ENCODE results near the gene PIANP.
"Not testable (repeated sequence)": the region's sequence is repeated elsewhere in the genome, so short reads cannot be mapped to it uniquely, and the experiment has no call there.

The PIANP gene

DNA sequence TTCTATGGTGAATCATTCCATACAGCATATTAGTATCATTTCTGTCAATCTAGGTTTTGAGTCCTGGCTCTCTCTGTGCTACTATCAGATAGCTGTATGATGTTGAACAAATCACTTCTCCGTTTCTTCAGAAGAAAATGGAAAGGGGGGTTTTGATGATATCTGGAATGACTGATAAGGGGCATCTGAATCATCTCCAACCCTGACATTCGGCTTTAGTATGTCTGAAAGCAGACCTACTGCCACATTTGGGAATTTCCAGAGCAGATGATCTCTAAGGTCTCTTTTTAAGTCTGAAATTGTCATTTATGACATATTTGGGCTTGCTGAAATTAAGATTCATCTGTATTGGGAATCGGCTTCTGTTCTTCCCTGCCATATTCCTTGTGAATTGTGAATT lies 42.2 kb upstream of the PIANP start:
- Histone ChIP-seq H3K4me1 (ENCODE audit: control insufficient read depth, low read depth, low read length) (no peaks in the 10 kb centered on the region), H2BK15ac (replicated peaks; ENCODE audit: low read depth) (no peak overlapping the region), H3K4me2 (ENCODE audit: low read length) (no peak overlapping the region), H3K79me1 (ENCODE audit: low read length) (no peaks in the 10 kb centered on the region), H3K36me3 (ENCODE audit: control insufficient read depth, insufficient read depth, low read length) (peaks cover 10% of the 10 kb centered on the region), H4K8ac (ENCODE audit: low read depth, low read length) (no peak overlapping the region), H3K4me3 (ENCODE audit: low read length) (no peak overlapping the region), H2BK5ac (ENCODE audit: low read length) (no peak overlapping the region), H3K18ac (ENCODE audit: low read length) (no peak overlapping the region), H3K23ac (ENCODE audit: low read length) (no peak overlapping the region), H4K5ac (ENCODE audit: low read length) (no peak overlapping the region), H3K27ac (ENCODE audit: low read depth, low read length) (no peak overlapping the region), H2AK5ac (ENCODE audit: low read length) (no peak overlapping the region), H3K79me2 (ENCODE audit: control insufficient read depth, insufficient read depth, low read length) (no peaks in the 10 kb centered on the region), H2BK120ac (ENCODE audit: low read depth, low read length) (no peak overlapping the region), H3K4ac (ENCODE audit: low read depth, low read length) (no peak overlapping the region), H3K9ac (ENCODE audit: low read length) (no peak overlapping the region), H3K27me3 (ENCODE audit: insufficient read depth, low read length, poor library complexity) (no peaks in the 10 kb centered on the region), H3K56ac (ENCODE audit: low read length) (no peak overlapping the region)
- DNase-seq: no peak
- no CpG with 5 or more reads among the region's 3 CpGs for WGBS (ENCODE audit: extremely low coverage, insufficient coverage, low lambda C conversion rate)

- H3K4me1 ChIP-seq (ENCODE audit: control insufficient read depth, low read depth, low read length); H3K79me1 ChIP-seq (ENCODE audit: low read length); DNase-seq; H3K23ac ChIP-seq (ENCODE audit: low read length); H3K27ac ChIP-seq (ENCODE audit: low read depth, low read length); H3K27me3 ChIP-seq (ENCODE audit: insufficient read depth, low read length, poor library complexity); H4K8ac ChIP-seq (ENCODE audit: low read depth, low read length); H3K4me3 ChIP-seq (ENCODE audit: low read length); H2BK120ac ChIP-seq (ENCODE audit: low read depth, low read length); H2AK5ac ChIP-seq (ENCODE audit: low read length); H3K56ac ChIP-seq (ENCODE audit: low read length); H3K4ac ChIP-seq (ENCODE audit: low read depth, low read length); H3K79me2 ChIP-seq (ENCODE audit: control insufficient read depth, insufficient read depth, low read length); H2BK5ac ChIP-seq (ENCODE audit: low read length); H2BK15ac ChIP-seq (replicated peaks; ENCODE audit: low read depth); H3K18ac ChIP-seq (ENCODE audit: low read length); H3K4me2 ChIP-seq (ENCODE audit: low read length); H3K36me3 ChIP-seq (ENCODE audit: control insufficient read depth, insufficient read depth, low read length); H3K9ac ChIP-seq (ENCODE audit: low read length); H4K5ac ChIP-seq (ENCODE audit: low read length): not testable (repeated sequence)
- WGBS (ENCODE audit: extremely low coverage, insufficient coverage, low lambda C conversion rate): no CpG with 5 or more reads among the region's 12 CpGs
Observed at GRCh38 chr12:6742080-6742479, 41.5 kb upstream of the PIANP start.

- H2BK120ac ChIP-seq (ENCODE audit: low read depth, low read length): no peak overlapping the region
- no peak overlapping the region for H3K56ac ChIP-seq (ENCODE audit: low read length)
- no peaks in the 10 kb centered on the region for H3K79me1 ChIP-seq (ENCODE audit: low read length)
- no peak overlapping the region for H3K27ac ChIP-seq (ENCODE audit: low read depth, low read length)
- no peak overlapping the region for H3K18ac ChIP-seq (ENCODE audit: low read length)
- H2BK5ac ChIP-seq (ENCODE audit: low read length): no peak overlapping the region
- H3K4ac ChIP-seq (ENCODE audit: low read depth, low read length): no peak overlapping the region
- no peak overlapping the region for H4K5ac ChIP-seq (ENCODE audit: low read length)
- H3K4me1 ChIP-seq (ENCODE audit: control insufficient read depth, low read depth, low read length): no peaks in the 10 kb centered on the region
- no peaks in the 10 kb centered on the region for H3K36me3 ChIP-seq (ENCODE audit: control insufficient read depth, insufficient read depth, low read length)
- no peaks in the 10 kb centered on the region for H3K79me2 ChIP-seq (ENCODE audit: control insufficient read depth, insufficient read depth, low read length)
- H3K9ac ChIP-seq (ENCODE audit: low read length): no peak overlapping the region
- no peaks in the 10 kb centered on the region for H3K27me3 ChIP-seq (ENCODE audit: insufficient read depth, low read length, poor library complexity)
- H2BK15ac ChIP-seq (replicated peaks; ENCODE audit: low read depth): no peak overlapping the region
- H4K8ac ChIP-seq (ENCODE audit: low read depth, low read length): no peak overlapping the region
- H3K4me2 ChIP-seq (ENCODE audit: low read length): no peak overlapping the region
- H2AK5ac ChIP-seq (ENCODE audit: low read length): no peak overlapping the region
- H3K23ac ChIP-seq (ENCODE audit: low read length): no peak overlapping the region
- H3K4me3 ChIP-seq (ENCODE audit: low read length): no peak overlapping the region
- WGBS (ENCODE audit: extremely low coverage, insufficient coverage, low lambda C conversion rate): no CpG with 5 or more reads among the region's 5 CpGs
- no peak for DNase-seq
Observed at GRCh38 chr12:6736754-6737153, 36.1 kb upstream of the PIANP start.

DNA sequence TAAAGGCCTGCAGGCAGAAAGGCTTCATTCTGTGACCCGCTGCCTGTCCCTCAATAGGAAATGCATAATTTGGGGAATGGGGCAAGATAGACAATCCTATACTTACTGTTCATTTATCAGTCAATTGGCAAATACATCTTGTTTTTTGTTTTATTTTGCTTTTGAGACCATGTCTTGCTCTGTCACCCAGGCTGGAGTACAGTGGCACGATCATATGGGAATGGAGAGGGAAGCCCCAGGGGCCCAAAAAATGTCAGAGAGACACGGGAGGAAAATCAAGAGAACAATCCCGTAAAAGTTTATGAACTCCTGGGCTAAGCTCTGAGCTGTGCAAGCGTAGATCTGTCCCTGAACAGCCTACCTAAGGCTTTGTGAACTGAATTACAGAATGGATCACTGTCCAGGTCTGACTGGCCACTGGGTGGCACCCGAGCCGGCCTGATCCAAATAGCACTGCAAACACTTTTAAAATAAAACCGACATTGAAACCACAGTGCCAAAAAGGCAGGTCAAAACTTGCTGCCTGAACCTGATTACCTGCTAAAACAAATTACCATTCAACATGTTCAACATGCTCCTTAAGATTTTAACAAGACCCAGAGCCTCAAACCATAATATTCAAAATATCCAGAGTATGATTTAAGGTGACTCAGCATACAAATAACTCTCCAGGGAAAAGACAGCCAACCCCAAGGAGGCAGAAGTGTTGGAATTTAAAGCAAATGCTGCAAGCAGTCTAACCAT lies 35.0 kb upstream of the PIANP start:
- Histone ChIP-seq H3K23ac (ENCODE audit: low read length) (no peak overlapping the region), H3K79me1 (ENCODE audit: low read length) (no peaks in the 10 kb centered on the region), H3K9ac (ENCODE audit: low read length) (no peak overlapping the region), H2BK5ac (ENCODE audit: low read length) (no peak overlapping the region), H4K8ac (ENCODE audit: low read depth, low read length) (no peak overlapping the region), H3K56ac (ENCODE audit: low read length) (no peak overlapping the region), H3K27ac (ENCODE audit: low read depth, low read length) (no peak overlapping the region), H2BK15ac (replicated peaks; ENCODE audit: low read depth) (no peak overlapping the region), H3K4me2 (ENCODE audit: low read length) (no peak overlapping the region), H3K27me3 (ENCODE audit: insufficient read depth, low read length, poor library complexity) (no peaks in the 10 kb centered on the region), H3K4me1 (ENCODE audit: control insufficient read depth, low read depth, low read length) (no peaks in the 10 kb centered on the region), H3K79me2 (ENCODE audit: control insufficient read depth, insufficient read depth, low read length) (no peaks in the 10 kb centered on the region), H4K5ac (ENCODE audit: low read length) (no peak overlapping the region), H2BK120ac (ENCODE audit: low read depth, low read length) (no peak overlapping the region), H3K36me3 (ENCODE audit: control insufficient read depth, insufficient read depth, low read length) (no peaks in the 10 kb centered on the region), H3K4me3 (ENCODE audit: low read length) (no peak overlapping the region), H2AK5ac (ENCODE audit: low read length) (no peak overlapping the region), H3K18ac (ENCODE audit: low read length) (no peak overlapping the region), H3K4ac (ENCODE audit: low read depth, low read length) (no peak overlapping the region)
- DNase-seq: peak; percentile 60
- WGBS (ENCODE audit: extremely low coverage, insufficient coverage, low lambda C conversion rate): no CpG with 5 or more reads among the region's 8 CpGs

GRCh38 chr12:6734506-6735387 lies 34.1 kb upstream of the PIANP start:
- H2BK120ac ChIP-seq (ENCODE audit: low read depth, low read length): no peak overlapping the region
- H3K36me3 ChIP-seq (ENCODE audit: control insufficient read depth, insufficient read depth, low read length): no peaks in the 10 kb centered on the region
- H3K4me1 ChIP-seq (ENCODE audit: control insufficient read depth, low read depth, low read length): no peaks in the 10 kb centered on the region
- H2BK15ac ChIP-seq (replicated peaks; ENCODE audit: low read depth): no peak overlapping the region
- no peak overlapping the region for H3K56ac ChIP-seq (ENCODE audit: low read length)
- H2BK5ac ChIP-seq (ENCODE audit: low read length): no peak overlapping the region
- no peak overlapping the region for H3K23ac ChIP-seq (ENCODE audit: low read length)
- no peak overlapping the region for H2AK5ac ChIP-seq (ENCODE audit: low read length)
- DNase-seq: no peak
- H3K79me2 ChIP-seq (ENCODE audit: control insufficient read depth, insufficient read depth, low read length): no peaks in the 10 kb centered on the region
- no CpG with 5 or more reads among the region's 10 CpGs for WGBS (ENCODE audit: extremely low coverage, insufficient coverage, low lambda C conversion rate)
- H3K79me1 ChIP-seq (ENCODE audit: low read length): no peaks in the 10 kb centered on the region
- H3K4ac ChIP-seq (ENCODE audit: low read depth, low read length): no peak overlapping the region
- H4K5ac ChIP-seq (ENCODE audit: low read length): no peak overlapping the region
- no peaks in the 10 kb centered on the region for H3K27me3 ChIP-seq (ENCODE audit: insufficient read depth, low read length, poor library complexity)
- H3K4me3 ChIP-seq (ENCODE audit: low read length): no peak overlapping the region
- no peak overlapping the region for H3K18ac ChIP-seq (ENCODE audit: low read length)
- no peak overlapping the region for H3K9ac ChIP-seq (ENCODE audit: low read length)
- no peak overlapping the region for H3K4me2 ChIP-seq (ENCODE audit: low read length)
- no peak overlapping the region for H4K8ac ChIP-seq (ENCODE audit: low read depth, low read length)
- H3K27ac ChIP-seq (ENCODE audit: low read depth, low read length): no peak overlapping the region
